ENCODE data around the gene RPS6KA5. TPM values are rescaled to one million over a fixed set of nuclear protein-coding genes. Genes with fewer than 3 reads are reported as not detected.

Gene RPS6KA5
- 1.3 and 2.2 TPM in 2 replicates for total RNA-seq (2022)
- percentile 38 among the genes with signal in this experiment for Bru-seq, nascent RNA
- BruChase-seq, experiment 1, labeled RNA remaining after a 6-hour chase = percentile 32 among the genes with signal in this experiment
- BruChase-seq, experiment 2, labeled RNA remaining after a 2-hour chase = percentile 33 among the genes with signal in this experiment
- long read RNA-seq, full-length matches to known transcripts = 6 of 7 reads
- long read RNA-seq, partial matches to known transcripts = 0 of 7 reads
- long read RNA-seq, other reads (novel, unspliced or antisense) = 1 of 7 reads

DNA sequence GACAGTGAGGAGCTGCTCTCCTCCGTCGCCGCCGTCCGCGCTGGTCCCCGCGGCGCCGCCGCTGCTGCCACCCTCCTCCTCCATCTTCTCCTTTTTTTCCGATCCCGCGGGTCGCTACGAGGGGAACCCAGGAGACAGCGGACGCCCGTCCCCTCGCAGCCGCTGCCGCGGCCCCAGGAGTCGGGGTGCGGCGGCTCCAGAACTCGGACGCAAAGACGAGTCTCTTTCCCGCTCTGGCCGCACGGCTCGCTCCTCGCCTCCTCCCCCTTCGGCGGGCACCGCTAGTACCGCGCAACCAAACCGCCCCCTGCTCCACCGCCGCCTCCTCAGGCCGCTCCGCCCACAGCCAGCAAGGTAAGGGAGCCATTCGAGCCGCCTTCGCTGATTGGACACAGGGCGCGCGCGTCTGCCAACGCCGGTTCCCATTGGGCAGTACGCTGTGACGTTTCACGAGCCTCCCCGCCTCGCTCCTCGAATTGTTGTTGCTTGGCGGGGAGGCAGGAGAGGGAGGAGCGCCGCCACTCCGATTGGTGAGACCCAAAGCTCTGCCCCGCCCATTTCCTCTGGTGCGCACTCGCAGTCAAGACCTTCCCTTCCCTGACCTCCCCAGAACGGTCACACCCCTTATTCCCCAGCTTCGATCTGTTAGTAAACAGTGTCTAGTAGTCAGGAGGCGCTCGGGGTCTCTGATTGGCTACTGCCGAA lies at the start of gene RPS6KA5:
Gene RPS6KA5, minus strand, starts transcription at position 291 of the 705 bp plus-strand sequence. Its CDS starts 207 bp downstream, at position 84.
- DNase-seq (ENCODE audit: unreplicated experiment) = peak; percentile 100
- intact Hi-C loops (cut with micrococcal nuclease) = loop anchor here (1.0 to 2.0 kb wide), 4 partner anchors 80 to 226 kb away; no protein-coding TSS in a partner anchor
- no peak for TF ChIP-seq CTCF (IDR thresholded peaks at IDR 0.05; ENCODE audit: unreplicated experiment)
- Mint-ChIP-seq H3K9me3 (ENCODE audit: unreplicated experiment) (no peaks in the 10 kb centered on the region), H3K27me3 (ENCODE audit: insufficient read depth, unreplicated experiment) (no peaks in the 10 kb centered on the region), H3K36me3 (ENCODE audit: insufficient read depth, unreplicated experiment) (no peaks in the 10 kb centered on the region), H3K4me1 (ENCODE audit: insufficient read depth, unreplicated experiment) (peaks cover 10% of the 10 kb centered on the region), H3K4me3 (ENCODE audit: unreplicated experiment) (no peak within 1 kb of the TSS), H3K27ac (ENCODE audit: low read depth, unreplicated experiment) (no peak within 1 kb of the TSS)
- POLR2A ChIA-PET = interaction anchor here (0.6 to 3.7 kb wide), 32 partner anchors 9 to 1106 kb away, joined by 3 to 39 read pairs (median 4); partner anchors contain the start of genes CALM1, DGLUCY and EFCAB11
- CTCF ChIA-PET = interaction anchor here (0.6 to 4.8 kb wide), 11 partner anchors 10 to 882 kb away, joined by 3 to 27 read pairs (median 3); no protein-coding TSS in a partner anchor
- BruUV-seq (replicated peaks) = no TSS peak

- DNase-seq (ENCODE audit: unreplicated experiment) = peak; percentile 76
- POLR2A ChIA-PET = no interaction called here
Measured at GRCh38 chr14:91108941-91109611, 48.6 kb upstream of the RPS6KA5 start.

GRCh38 chr14:91103116-91103515 lies 42.7 kb upstream of the RPS6KA5 start:
- ChIA-PET CTCF (no interaction called here), POLR2A (no interaction called here)
- no peak for TF ChIP-seq CTCF (IDR thresholded peaks at IDR 0.05; ENCODE audit: unreplicated experiment)
- H3K4me3 Mint-ChIP-seq (ENCODE audit: unreplicated experiment) = no peak overlapping the region
- H3K27ac Mint-ChIP-seq (ENCODE audit: low read depth, unreplicated experiment) = no peak overlapping the region
- no peaks in the 10 kb centered on the region for H3K27me3 Mint-ChIP-seq (ENCODE audit: insufficient read depth, unreplicated experiment)
- H3K36me3 Mint-ChIP-seq (ENCODE audit: insufficient read depth, unreplicated experiment) = no peaks in the 10 kb centered on the region
- no TSS peak for BruUV-seq (replicated peaks)
- intact Hi-C loops (cut with micrococcal nuclease) = no loop called here
- peaks cover 7% of the 10 kb centered on the region for H3K4me1 Mint-ChIP-seq (ENCODE audit: insufficient read depth, unreplicated experiment)
- DNase-seq (ENCODE audit: unreplicated experiment) = no peak
- no peaks in the 10 kb centered on the region for H3K9me3 Mint-ChIP-seq (ENCODE audit: unreplicated experiment)

More at GRCh38 chr14:91108941-91109611, 48.6 kb upstream of the RPS6KA5 start:
- Mint-ChIP-seq H3K4me3 (ENCODE audit: unreplicated experiment) (no peak overlapping the region), H3K9me3 (ENCODE audit: unreplicated experiment) (no peaks in the 10 kb centered on the region), H3K36me3 (ENCODE audit: insufficient read depth, unreplicated experiment) (no peaks in the 10 kb centered on the region), H3K4me1 (ENCODE audit: insufficient read depth, unreplicated experiment) (peaks cover 16% of the 10 kb centered on the region), H3K27ac (ENCODE audit: low read depth, unreplicated experiment) (peak overlapping the region; percentile 63), H3K27me3 (ENCODE audit: insufficient read depth, unreplicated experiment) (no peaks in the 10 kb centered on the region)
- CTCF ChIA-PET = no interaction called here
- intact Hi-C loops (cut with micrococcal nuclease) = no loop called here
- no peak for TF ChIP-seq CTCF (IDR thresholded peaks at IDR 0.05; ENCODE audit: unreplicated experiment)
- no TSS peak for BruUV-seq (replicated peaks)

GRCh38 chr14:91100102-91100501 lies 39.7 kb upstream of the RPS6KA5 start:
- Mint-ChIP-seq H3K4me1 (ENCODE audit: insufficient read depth, unreplicated experiment) (peaks cover 7% of the 10 kb centered on the region), H3K9me3 (ENCODE audit: unreplicated experiment) (no peaks in the 10 kb centered on the region), H3K36me3 (ENCODE audit: insufficient read depth, unreplicated experiment) (no peaks in the 10 kb centered on the region), H3K4me3 (ENCODE audit: unreplicated experiment) (no peak overlapping the region), H3K27me3 (ENCODE audit: insufficient read depth, unreplicated experiment) (no peaks in the 10 kb centered on the region), H3K27ac (ENCODE audit: low read depth, unreplicated experiment) (no peak overlapping the region)
- intact Hi-C loops (cut with micrococcal nuclease) = no loop called here
- DNase-seq (ENCODE audit: unreplicated experiment) = no peak
- CTCF ChIA-PET = no interaction called here
- BruUV-seq (replicated peaks) = no TSS peak
- POLR2A ChIA-PET = interaction anchor here (0.9 to 1.1 kb wide), 2 partner anchors 15 to 58 kb away, joined by 3 to 4 read pairs; no protein-coding TSS in a partner anchor
- TF ChIP-seq CTCF (IDR thresholded peaks at IDR 0.05; ENCODE audit: unreplicated experiment) = no peak

All from MCF 10A (cell line).